Stimulated activated CD4-positive, alpha-beta T cell treated with anti-CD3 and anti-CD28 coated beads, Interleukin-2, amount 100 ng/mL, for 24 hours (primary cell): ENCODE results near the gene DNAH14.
"Not testable (repeated sequence)": the region's sequence is repeated elsewhere in the genome, so short reads cannot be mapped to it uniquely, and the experiment has no call there.

Experiments
- DNase-seq, 2 donors: peaks; one replicate each; pipeline ENCODE4 v3.0.0-alpha.2; 2020

Gene DNAH14

GRCh38 chr1:225004396-225004795 lies 74.9 kb downstream of the DNAH14 start:
- DNase-seq, result no peak

GRCh38 chr1:225006352-225006751 lies 76.9 kb downstream of the DNAH14 start:
- not testable (repeated sequence) for DNase-seq

- DNase-seq, result not testable (repeated sequence)
Measured at GRCh38 chr1:225008050-225008449, 78.6 kb downstream of the DNAH14 start.

- no peak for DNase-seq
Measured at GRCh38 chr1:225021037-225021436, 91.6 kb downstream of the DNAH14 start.

GRCh38 chr1:225026701-225027100 lies 97.2 kb downstream of the DNAH14 start:
- DNase-seq, result no peak

GRCh38 chr1:225036441-225036840 lies 107.0 kb downstream of the DNAH14 start:
- DNase-seq, result not testable (repeated sequence)

- DNase-seq, result no peak
Measured at GRCh38 chr1:225042263-225042662, 112.8 kb downstream of the DNAH14 start.

GRCh38 chr1:225044258-225044657 lies 114.8 kb downstream of the DNAH14 start:
- no peak for DNase-seq

- no peak for DNase-seq
Measured at GRCh38 chr1:225049594-225049993, 120.1 kb downstream of the DNAH14 start.

GRCh38 chr1:225063722-225064121 lies 134.2 kb downstream of the DNAH14 start:
- DNase-seq, result no peak

GRCh38 chr1:225070972-225071371 lies 141.5 kb downstream of the DNAH14 start:
- DNase-seq, result no peak

- no peak for DNase-seq
Measured at GRCh38 chr1:225097175-225097574, 167.7 kb downstream of the DNAH14 start.

GRCh38 chr1:225111000-225111399 lies 181.5 kb downstream of the DNAH14 start:
- no peak for DNase-seq

- DNase-seq, result no peak
Measured at GRCh38 chr1:225113265-225113664, 183.8 kb downstream of the DNAH14 start.

- no peak for DNase-seq
Measured at GRCh38 chr1:225114354-225114990, 185.0 kb downstream of the DNAH14 start.

- DNase-seq, result no peak
Measured at GRCh38 chr1:225119307-225119706, 189.8 kb downstream of the DNAH14 start.

GRCh38 chr1:225121095-225121494 lies 191.6 kb downstream of the DNAH14 start:
- DNase-seq, result no peak

GRCh38 chr1:225131869-225132268 lies 202.4 kb downstream of the DNAH14 start:
- no peak for DNase-seq

GRCh38 chr1:225137976-225138375 lies 208.5 kb downstream of the DNAH14 start:
- no peak for DNase-seq

GRCh38 chr1:225143001-225143400 lies 213.5 kb downstream of the DNAH14 start:
- DNase-seq, result no peak

GRCh38 chr1:225146478-225146877 lies 217.0 kb downstream of the DNAH14 start:
- no peak for DNase-seq

- DNase-seq, result not testable (repeated sequence)
Measured at GRCh38 chr1:225147791-225148190, 218.3 kb downstream of the DNAH14 start.

GRCh38 chr1:225152061-225152460 lies 222.6 kb downstream of the DNAH14 start:
- DNase-seq, result no peak

GRCh38 chr1:225155555-225155954 lies 226.1 kb downstream of the DNAH14 start:
- no peak for DNase-seq

GRCh38 chr1:225156254-225156653 lies 226.8 kb downstream of the DNAH14 start:
- no peak for DNase-seq
